Germinal center (tissue), 1 donor: ENCODE results near the gene KCNAB2.

Experiments
- DNase-seq: peaks from one replicate; pipeline ENCODE4 v3.0.0; 2012; ENCODE audit warnings: mixed read lengths, low spot score

KCNAB2 gene

DNA sequence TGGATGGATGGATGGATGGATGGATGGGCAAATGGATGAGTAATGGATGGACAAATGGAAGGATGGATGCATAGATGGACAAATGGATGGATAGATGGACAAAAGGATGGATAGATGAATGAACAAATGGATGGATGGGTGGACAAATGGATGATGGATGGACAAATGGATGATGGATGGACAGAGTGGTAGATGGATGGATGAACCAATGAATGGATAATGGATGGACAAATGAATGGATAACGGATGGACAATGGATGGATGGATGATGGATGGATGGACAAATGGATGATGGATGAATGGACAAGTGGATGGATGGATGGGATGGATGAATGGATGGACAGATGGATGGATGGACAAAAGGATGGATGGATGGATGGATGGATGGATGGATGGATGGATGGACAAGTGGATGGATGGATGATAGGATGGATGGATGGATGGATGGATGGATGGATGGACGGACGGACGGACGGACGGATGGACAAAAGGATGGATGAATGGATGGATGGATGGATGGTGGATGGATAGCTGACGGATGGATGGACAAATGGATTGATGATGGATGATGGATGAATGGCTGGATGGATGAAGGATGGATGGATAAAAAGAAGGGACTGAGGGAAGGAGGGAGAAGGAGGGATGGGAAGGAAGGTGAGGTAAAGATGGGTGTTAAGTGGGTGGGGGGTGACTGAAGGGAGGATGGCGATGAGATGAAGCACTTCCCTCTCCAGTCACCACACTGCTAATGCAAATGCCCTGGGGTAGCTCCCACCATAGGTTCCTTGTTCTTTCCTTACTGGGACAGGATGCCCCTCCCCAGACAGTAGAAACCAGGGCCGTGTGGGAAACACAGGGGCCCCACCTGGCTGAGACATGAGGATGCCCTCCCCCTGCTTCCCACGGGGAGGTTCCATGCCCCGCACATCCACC is 104.6 kb downstream of the KCNAB2 start:
- DNase-seq = no peak
